Measurements from ENCODE around the gene SHANK3. TPM values are rescaled to one million over a fixed set of nuclear protein-coding genes. Genes with fewer than 3 reads are reported as not detected.

SHANK3 gene
- total and polyA plus RNA-seq, 2 experiments from 2014 or later: 3.3 to 14.4 TPM

- TF ChIP-seq, protein P1, sequence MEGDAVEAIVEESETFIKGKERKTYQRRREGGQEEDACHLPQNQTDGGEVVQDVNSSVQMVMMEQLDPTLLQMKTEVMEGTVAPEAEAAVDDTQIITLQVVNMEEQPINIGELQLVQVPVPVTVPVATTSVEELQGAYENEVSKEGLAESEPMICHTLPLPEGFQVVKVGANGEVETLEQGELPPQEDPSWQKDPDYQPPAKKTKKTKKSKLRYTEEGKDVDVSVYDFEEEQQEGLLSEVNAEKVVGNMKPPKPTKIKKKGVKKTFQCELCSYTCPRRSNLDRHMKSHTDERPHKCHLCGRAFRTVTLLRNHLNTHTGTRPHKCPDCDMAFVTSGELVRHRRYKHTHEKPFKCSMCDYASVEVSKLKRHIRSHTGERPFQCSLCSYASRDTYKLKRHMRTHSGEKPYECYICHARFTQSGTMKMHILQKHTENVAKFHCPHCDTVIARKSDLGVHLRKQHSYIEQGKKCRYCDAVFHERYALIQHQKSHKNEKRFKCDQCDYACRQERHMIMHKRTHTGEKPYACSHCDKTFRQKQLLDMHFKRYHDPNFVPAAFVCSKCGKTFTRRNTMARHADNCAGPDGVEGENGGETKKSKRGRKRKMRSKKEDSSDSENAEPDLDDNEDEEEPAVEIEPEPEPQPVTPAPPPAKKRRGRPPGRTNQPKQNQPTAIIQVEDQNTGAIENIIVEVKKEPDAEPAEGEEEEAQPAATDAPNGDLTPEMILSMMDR (IDR thresholded peaks at IDR 0.05; ENCODE audit: low read depth, low read length): no peak
- Histone ChIP-seq H3K27ac (no peak overlapping the region), H3K27me3 (no peaks in the 10 kb centered on the region), H3K4me3 (no peak overlapping the region), H3K4me1 (ENCODE audit: low read depth) (peaks cover 6% of the 10 kb centered on the region), H3K9me3 (ENCODE audit: low read depth) (no peaks in the 10 kb centered on the region), H3K36me3 (no peaks in the 10 kb centered on the region)
- DNase-seq (ENCODE audit: low read depth in 1 of 2, low spot score in 1 of 2): no peak
Observed at GRCh38 chr22:50665212-50665611, 7.4 kb upstream of the SHANK3 start.

- DNase-seq (ENCODE audit: low read depth in 1 of 2, low spot score in 1 of 2): no peak
- Histone ChIP-seq H3K4me3 (no peak overlapping the region), H3K36me3 (no peaks in the 10 kb centered on the region), H3K4me1 (ENCODE audit: low read depth) (peaks cover 6% of the 10 kb centered on the region), H3K27ac (peak overlapping the region; percentile 60), H3K27me3 (no peaks in the 10 kb centered on the region), H3K9me3 (ENCODE audit: low read depth) (no peaks in the 10 kb centered on the region)
- TF ChIP-seq, protein P1 (IDR thresholded peaks at IDR 0.05; ENCODE audit: low read depth, low read length): no peak
Observed at GRCh38 chr22:50665738-50666137, 6.9 kb upstream of the SHANK3 start.

DNA sequence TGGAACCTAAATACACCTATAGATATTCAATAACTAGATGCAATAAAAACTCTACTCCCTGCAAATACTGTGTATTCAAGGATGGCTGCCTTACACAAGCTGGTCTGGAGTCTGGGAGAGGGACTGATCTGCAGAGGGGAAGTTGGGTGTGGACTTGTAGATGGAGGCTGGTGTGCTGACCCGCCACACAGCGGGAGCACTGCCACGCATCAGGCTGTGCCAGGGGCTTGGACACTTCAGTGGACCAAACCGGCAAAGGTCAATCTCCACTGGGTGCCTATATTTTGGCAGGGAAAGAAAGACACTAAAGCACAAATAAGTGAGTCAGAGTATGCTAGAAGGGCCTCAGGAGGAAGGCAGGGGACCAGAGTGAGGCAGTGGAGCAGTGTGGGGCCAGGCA lies 2.1 kb upstream of the SHANK3 start:
- H3K36me3 ChIP-seq: no peaks in the 10 kb centered on the region
- TF ChIP-seq, protein P1 (IDR thresholded peaks at IDR 0.05; ENCODE audit: low read depth, low read length): no peak
- peaks cover 6% of the 10 kb centered on the region for H3K27me3 ChIP-seq
- H3K9me3 ChIP-seq (ENCODE audit: low read depth): no peaks in the 10 kb centered on the region
- peaks cover 6% of the 10 kb centered on the region for H3K4me1 ChIP-seq (ENCODE audit: low read depth)
- no peak overlapping the region for H3K4me3 ChIP-seq
- no peak overlapping the region for H3K27ac ChIP-seq
- DNase-seq (ENCODE audit: low read depth in 1 of 2, low spot score in 1 of 2): no peak

DNA sequence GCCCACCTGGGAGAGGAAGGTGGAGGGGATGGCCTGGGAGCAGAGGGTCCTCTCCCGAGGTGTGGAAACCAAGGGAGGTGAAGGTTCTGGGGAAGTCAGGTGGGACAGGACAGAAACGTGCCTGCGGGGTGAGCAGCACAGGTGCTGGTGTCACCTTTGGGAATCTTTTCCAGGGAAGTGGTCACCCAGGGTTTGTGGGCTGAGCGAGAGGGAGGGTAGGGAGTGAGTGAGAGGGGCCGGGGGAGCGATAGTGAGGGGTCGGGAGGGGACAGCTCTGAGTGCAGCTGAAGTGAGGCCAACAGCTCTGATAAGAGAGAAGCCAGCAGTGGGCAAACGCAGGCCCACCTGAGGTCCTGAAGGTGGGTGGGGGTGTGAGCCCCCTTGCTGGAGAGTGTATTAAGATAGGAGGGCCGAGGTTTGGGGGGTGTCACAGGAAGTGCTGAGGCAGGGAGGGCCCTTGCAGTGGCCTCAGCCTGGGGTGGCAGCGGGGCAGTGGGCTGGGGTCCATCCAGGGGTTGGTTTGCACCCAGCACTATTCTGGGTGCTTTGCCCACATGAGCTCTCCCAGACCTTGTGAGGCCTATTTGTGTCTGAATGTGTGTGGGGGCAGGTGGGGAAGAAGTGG lies 1.6 kb upstream of the SHANK3 start:
- Histone ChIP-seq H3K4me1 (ENCODE audit: low read depth) (peaks cover 1% of the 10 kb centered on the region), H3K36me3 (no peaks in the 10 kb centered on the region), H3K4me3 (no peak overlapping the region), H3K9me3 (ENCODE audit: low read depth) (no peaks in the 10 kb centered on the region), H3K27ac (no peak overlapping the region), H3K27me3 (peaks cover 12% of the 10 kb centered on the region)
- TF ChIP-seq, protein P1 (IDR thresholded peaks at IDR 0.05; ENCODE audit: low read depth, low read length): no peak
- DNase-seq (ENCODE audit: low read depth in 1 of 2, low spot score in 1 of 2): no peak

DNA sequence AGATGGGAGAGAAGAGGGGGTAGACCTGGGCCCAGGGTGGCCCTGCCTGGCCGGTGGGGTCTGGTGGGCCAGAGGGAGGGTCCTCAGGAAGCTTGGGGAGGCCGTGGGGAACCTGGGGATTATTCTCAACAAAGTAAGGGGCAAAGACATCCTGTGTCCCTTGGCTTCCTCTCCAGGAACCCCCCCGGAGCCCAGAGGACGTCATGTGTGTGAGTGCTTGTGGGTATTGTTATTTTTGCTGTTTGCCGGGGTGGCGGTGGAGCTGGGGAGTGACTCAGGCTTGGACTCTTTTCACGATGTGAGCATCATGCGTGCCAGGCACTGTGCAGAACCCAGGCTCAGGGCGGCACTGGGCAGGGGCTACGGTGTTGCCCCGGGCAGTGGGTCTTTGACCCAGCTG lies 982 bp upstream of the SHANK3 start:
- Histone ChIP-seq H3K4me1 (ENCODE audit: low read depth) (no peaks in the 10 kb centered on the region), H3K36me3 (no peaks in the 10 kb centered on the region), H3K27ac (no peak overlapping the region), H3K4me3 (no peak overlapping the region), H3K27me3 (peaks cover 15% of the 10 kb centered on the region), H3K9me3 (ENCODE audit: low read depth) (no peaks in the 10 kb centered on the region)
- DNase-seq (ENCODE audit: low read depth in 1 of 2, low spot score in 1 of 2): no peak
- TF ChIP-seq, protein P1 (IDR thresholded peaks at IDR 0.05; ENCODE audit: low read depth, low read length): no peak

Data from cardiac muscle cell (in vitro differentiated cells and primary cell).